GM12865 (cell line): ENCODE results near the gene FAM89A.

ENCODE experiments used
- DNase-seq: peaks from one replicate; pipeline ENCODE4 v3.0.0; 2010; ENCODE audit warnings: low read depth
- H3K4me3 ChIP-seq: 2 replicates; pipeline ENCODE4 v1.5.1; 2011; ENCODE audit warnings: mild to moderate bottlenecking, low read depth, low read length, control low read depth
- CTCF ChIP-seq: IDR thresholded peaks from 2 replicates; pipeline ENCODE4 v1.5.1; 2011; ENCODE audit warnings: low read length, control low read depth, low read depth, inconsistent platforms; ENCODE audit not compliant: insufficient read depth; ENCODE audit errors: missing control alignments

Gene FAM89A

GRCh38 chr1:230972855-230973271 is 67.2 kb downstream of the FAM89A start:
- DNase-seq, result peak; percentile 65
- no peak for TF ChIP-seq CTCF
- no peak overlapping the region for H3K4me3 ChIP-seq

- DNase-seq, result no peak
- no peak for TF ChIP-seq CTCF
- no peak overlapping the region for H3K4me3 ChIP-seq
These were observed 68.3 kb downstream of the FAM89A start for GRCh38 chr1:230971771-230972170.

- TF ChIP-seq CTCF, result no peak
These were observed 69.6 kb downstream of the FAM89A start for GRCh38 chr1:230970432-230970831.

More at GRCh38 chr1:230970432-230970831, 69.6 kb downstream of the FAM89A start:
- no peak for DNase-seq
- H3K4me3 ChIP-seq, result no peak overlapping the region
